WERI-Rb-1 (cell line): ENCODE data around the gene SEZ6L.

ENCODE experiments used
- DNase-seq: peaks from one replicate; pipeline ENCODE4 v3.0.0-alpha.2; 2020
- H3K27ac ChIP-seq: fragments of 250-450 bp; sonication (Bioruptor Pico); 2 replicates; pipeline ENCODE4 v1.5.1; 2020; ENCODE audit warnings: mild to moderate bottlenecking, moderate library complexity
- H3K27me3 ChIP-seq: fragments of 250-450 bp; sonication (Bioruptor Pico); 2 replicates; pipeline ENCODE4 v1.5.1; 2021; ENCODE audit warnings: mild to moderate bottlenecking, low read depth, moderate library complexity; ENCODE audit not compliant: insufficient read depth, severe bottlenecking
- H3K36me3 ChIP-seq: fragments of 250-450 bp; sonication (Bioruptor Pico); 2 replicates; pipeline ENCODE4 v1.5.1; 2020; ENCODE audit warnings: mild to moderate bottlenecking, moderate library complexity
- H3K4me3 ChIP-seq: 2 replicates; pipeline ENCODE4 v1.5.1; 2011; ENCODE audit warnings: low read depth, mild to moderate bottlenecking, control low read depth, low read length
- H3K9me3 ChIP-seq: fragments of 250-450 bp; sonication (Bioruptor Pico); 2 replicates; pipeline ENCODE4 v1.5.1; 2021; ENCODE audit warnings: mild to moderate bottlenecking, moderate library complexity; ENCODE audit not compliant: severe bottlenecking
- CTCF ChIP-seq: IDR thresholded peaks from 2 replicates; pipeline ENCODE4 v1.5.1; 2011; ENCODE audit warnings: low read depth, mild to moderate bottlenecking, control low read depth, inconsistent platforms, low read length

The SEZ6L gene

GRCh38 chr22:26267856-26268255, 98.6 kb downstream of the SEZ6L start:
- no peak for DNase-seq
- Histone ChIP-seq H3K4me3 (no peak overlapping the region), H3K9me3 (no peaks in the 10 kb centered on the region), H3K27ac (no peak overlapping the region), H3K36me3 (no peaks in the 10 kb centered on the region), H3K27me3 (peaks cover 4% of the 10 kb centered on the region)
- TF ChIP-seq CTCF = no peak

GRCh38 chr22:26269572-26269971, 100.3 kb downstream of the SEZ6L start:
- Histone ChIP-seq H3K4me3 (no peak overlapping the region), H3K9me3 (no peaks in the 10 kb centered on the region), H3K36me3 (no peaks in the 10 kb centered on the region), H3K27me3 (peaks cover 4% of the 10 kb centered on the region), H3K27ac (no peak overlapping the region)
- DNase-seq = no peak
- no peak for TF ChIP-seq CTCF

GRCh38 chr22:26271427-26271826, 102.2 kb downstream of the SEZ6L start:
- Histone ChIP-seq H3K9me3 (no peaks in the 10 kb centered on the region), H3K27ac (no peak overlapping the region), H3K4me3 (no peak overlapping the region), H3K36me3 (no peaks in the 10 kb centered on the region), H3K27me3 (peaks cover 4% of the 10 kb centered on the region)
- no peak for TF ChIP-seq CTCF
- no peak for DNase-seq

- no peak for TF ChIP-seq CTCF
- Histone ChIP-seq H3K27ac (no peak overlapping the region), H3K36me3 (no peaks in the 10 kb centered on the region), H3K4me3 (no peak overlapping the region), H3K9me3 (no peaks in the 10 kb centered on the region), H3K27me3 (peaks cover 4% of the 10 kb centered on the region)
- DNase-seq = no peak
These were observed 103.9 kb downstream of the SEZ6L start for GRCh38 chr22:26273011-26273675.

GRCh38 chr22:26276529-26277160, 107.4 kb downstream of the SEZ6L start:
- Histone ChIP-seq H3K4me3 (no peak overlapping the region), H3K9me3 (no peaks in the 10 kb centered on the region), H3K27ac (no peak overlapping the region), H3K27me3 (no peaks in the 10 kb centered on the region), H3K36me3 (no peaks in the 10 kb centered on the region)
- peak; percentile 16 for DNase-seq
- no peak for TF ChIP-seq CTCF
